ENCODE data around the gene NEK1. TPM values are rescaled to one million over a fixed set of nuclear protein-coding genes. Genes with fewer than 3 reads are reported as not detected.
"Not testable (repeated sequence)": the region's sequence is repeated elsewhere in the genome, so short reads cannot be mapped to it uniquely, and the experiment has no call there.

The NEK1 gene
- total RNA-seq, 4 donors from 2014 or later: 6.0 to 18.2 (median 7.1) TPM

- DNase-seq: no peak
- Histone ChIP-seq H3K9me3 (no peaks in the 10 kb centered on the region), H3K4me3 (no peak overlapping the region), H3K27ac (no peak overlapping the region), H3K4me1 (peaks cover 0 to 4% (median 0%) of the 10 kb centered on the region in 4 donors), H3K36me3 (no peaks in the 10 kb centered on the region), H3K27me3 (no peaks in the 10 kb centered on the region)
- no peak for TF ChIP-seq POLR2A (IDR thresholded peaks at IDR 0.05)
- TF ChIP-seq, protein P1, sequence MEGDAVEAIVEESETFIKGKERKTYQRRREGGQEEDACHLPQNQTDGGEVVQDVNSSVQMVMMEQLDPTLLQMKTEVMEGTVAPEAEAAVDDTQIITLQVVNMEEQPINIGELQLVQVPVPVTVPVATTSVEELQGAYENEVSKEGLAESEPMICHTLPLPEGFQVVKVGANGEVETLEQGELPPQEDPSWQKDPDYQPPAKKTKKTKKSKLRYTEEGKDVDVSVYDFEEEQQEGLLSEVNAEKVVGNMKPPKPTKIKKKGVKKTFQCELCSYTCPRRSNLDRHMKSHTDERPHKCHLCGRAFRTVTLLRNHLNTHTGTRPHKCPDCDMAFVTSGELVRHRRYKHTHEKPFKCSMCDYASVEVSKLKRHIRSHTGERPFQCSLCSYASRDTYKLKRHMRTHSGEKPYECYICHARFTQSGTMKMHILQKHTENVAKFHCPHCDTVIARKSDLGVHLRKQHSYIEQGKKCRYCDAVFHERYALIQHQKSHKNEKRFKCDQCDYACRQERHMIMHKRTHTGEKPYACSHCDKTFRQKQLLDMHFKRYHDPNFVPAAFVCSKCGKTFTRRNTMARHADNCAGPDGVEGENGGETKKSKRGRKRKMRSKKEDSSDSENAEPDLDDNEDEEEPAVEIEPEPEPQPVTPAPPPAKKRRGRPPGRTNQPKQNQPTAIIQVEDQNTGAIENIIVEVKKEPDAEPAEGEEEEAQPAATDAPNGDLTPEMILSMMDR (IDR thresholded peaks at IDR 0.05): no peak
These were observed 127.9 kb downstream of the NEK1 start for GRCh38 chr4:169484485-169484884.

DNA sequence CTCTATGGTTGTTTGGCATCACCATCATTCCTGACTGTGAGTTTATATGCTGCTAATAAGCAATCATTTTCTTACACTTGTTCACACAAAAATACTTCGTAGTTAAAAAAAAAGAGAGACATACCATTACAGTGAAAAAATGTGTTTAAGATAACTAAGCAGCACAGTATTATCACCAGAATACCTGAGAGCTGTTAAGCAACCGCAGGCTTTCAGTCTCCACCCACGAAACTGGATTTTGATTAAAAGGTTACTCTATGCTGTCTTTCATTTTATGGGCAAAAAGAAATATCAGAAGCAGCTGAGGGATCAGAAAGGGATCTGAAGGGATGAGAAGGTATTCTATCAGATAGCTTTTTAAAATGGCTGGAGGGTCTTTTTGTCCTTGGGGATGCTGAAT, 148.3 kb downstream of the NEK1 start:
- no peak overlapping the region for H3K27ac ChIP-seq
- H3K4me1 ChIP-seq: no peaks in the 10 kb centered on the region
- no peaks in the 10 kb centered on the region for H3K9me3 ChIP-seq
- H3K4me3 ChIP-seq: no peak overlapping the region
- TF ChIP-seq, protein P1 (IDR thresholded peaks at IDR 0.05): no peak
- TF ChIP-seq POLR2A (IDR thresholded peaks at IDR 0.05): no peak
- no peaks in the 10 kb centered on the region for H3K36me3 ChIP-seq
- no peaks in the 10 kb centered on the region for H3K27me3 ChIP-seq
- DNase-seq: no peak

GRCh38 chr4:169460081-169460480, 152.3 kb downstream of the NEK1 start:
- Histone ChIP-seq H3K27me3 (no peaks in the 10 kb centered on the region), H3K36me3 (no peaks in the 10 kb centered on the region), H3K4me1 (no peaks in the 10 kb centered on the region), H3K27ac (no peak overlapping the region), H3K9me3 (no peaks in the 10 kb centered on the region), H3K4me3 (no peak overlapping the region)
- no peak for DNase-seq
- no peak for TF ChIP-seq POLR2A (IDR thresholded peaks at IDR 0.05)
- TF ChIP-seq, protein P1 (IDR thresholded peaks at IDR 0.05): no peak

DNA sequence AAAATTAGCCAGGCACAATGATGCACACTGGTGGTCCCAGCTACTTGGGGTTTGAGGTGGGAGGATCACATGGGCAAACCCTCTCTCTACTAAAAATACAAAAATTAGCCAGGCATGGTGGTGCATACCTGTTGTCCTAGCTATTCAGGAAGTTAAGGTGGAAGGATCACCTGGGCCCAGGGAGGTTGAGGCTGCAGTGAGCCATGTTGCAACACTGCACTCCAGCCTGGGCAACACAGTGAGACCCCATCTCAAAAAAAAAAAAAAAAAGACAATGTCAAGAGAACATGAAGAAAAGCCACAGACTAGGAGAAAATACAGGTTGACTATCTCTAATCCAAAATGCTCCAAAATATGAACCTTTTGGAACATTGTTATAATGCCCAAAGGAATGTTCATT, 153.8 kb downstream of the NEK1 start:
- Histone ChIP-seq H3K9me3 (no peaks in the 10 kb centered on the region), H3K27me3 (no peaks in the 10 kb centered on the region), H3K4me1 (no peaks in the 10 kb centered on the region), H3K27ac (no peak overlapping the region), H3K36me3 (no peaks in the 10 kb centered on the region), H3K4me3 (no peak overlapping the region)
- TF ChIP-seq, protein P1 (IDR thresholded peaks at IDR 0.05): no peak
- no peak for TF ChIP-seq POLR2A (IDR thresholded peaks at IDR 0.05)
- DNase-seq: no peak

DNA sequence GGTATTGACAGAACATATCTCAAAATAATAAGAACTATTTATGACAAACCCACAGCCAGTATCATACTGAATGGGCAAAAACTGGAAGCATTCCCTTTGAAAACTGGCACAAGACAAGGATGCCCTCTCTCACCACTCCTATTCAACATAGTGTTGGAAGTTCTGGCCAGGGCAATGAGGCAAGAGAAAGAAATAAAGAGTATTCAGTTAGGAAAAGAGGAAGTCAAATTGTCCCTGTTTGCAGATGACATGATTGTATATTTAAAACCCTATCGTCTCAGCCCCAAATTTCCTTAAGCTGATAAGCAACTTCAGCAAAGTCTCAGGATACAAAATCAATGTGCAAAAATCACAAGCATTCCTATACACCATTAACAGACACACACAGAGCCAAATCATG, 159.7 kb downstream of the NEK1 start:
- not testable (repeated sequence) for H3K4me3 ChIP-seq, H3K36me3 ChIP-seq, H3K27me3 ChIP-seq

DNA sequence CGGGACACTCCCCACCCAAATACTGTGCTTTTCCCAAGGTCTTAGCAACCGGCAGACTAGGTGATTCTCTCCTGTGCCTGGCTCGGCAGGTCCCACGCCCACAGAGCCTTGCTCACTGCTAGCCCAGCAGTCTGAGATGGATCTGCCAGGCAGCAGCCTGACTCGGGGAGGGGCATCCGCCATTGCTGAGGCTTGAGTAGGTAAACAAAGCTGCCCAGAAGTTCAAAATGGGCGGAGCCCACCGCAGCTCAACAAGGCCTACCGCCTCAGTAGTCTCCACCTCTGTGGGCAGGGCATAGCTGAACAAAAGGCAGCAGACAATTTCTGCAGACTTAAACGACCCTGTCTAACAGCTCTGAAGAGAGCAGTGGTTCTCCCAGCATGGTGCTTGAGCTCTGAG, 163.4 kb downstream of the NEK1 start:
- not testable (repeated sequence) for H3K4me1 ChIP-seq, H3K36me3 ChIP-seq, H3K4me3 ChIP-seq, H3K27me3 ChIP-seq, H3K27ac ChIP-seq, H3K9me3 ChIP-seq, DNase-seq

More for the DNA sequence above, 159.7 kb downstream of the NEK1 start:
- H3K9me3 ChIP-seq, DNase-seq, H3K4me1 ChIP-seq, H3K27ac ChIP-seq: not testable (repeated sequence)

DNA sequence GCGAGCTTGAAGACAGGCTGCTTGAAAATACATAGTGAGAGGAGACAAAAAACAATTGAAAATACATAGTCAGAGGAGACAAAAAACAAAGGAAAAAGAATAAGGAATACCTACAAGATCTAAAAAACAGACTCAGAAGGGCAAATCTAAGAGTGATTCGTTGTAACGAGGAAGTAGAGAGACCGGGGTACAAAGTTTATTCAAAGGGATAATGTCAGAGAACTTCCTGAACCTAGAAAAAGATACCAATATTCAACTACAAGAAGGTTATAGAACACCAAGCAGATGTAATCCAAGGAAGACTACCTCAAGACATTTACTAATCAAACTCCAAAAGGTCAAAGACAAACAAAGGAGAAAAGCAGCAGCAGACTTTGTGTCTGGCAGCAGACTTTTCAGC, 165.6 kb downstream of the NEK1 start:
- DNase-seq: no peak
- peak overlapping the region in 1 of 4 donors; percentile 30 for H3K27ac ChIP-seq
- H3K36me3 ChIP-seq: no peaks in the 10 kb centered on the region
- peaks cover 0 to 16% (median 0%) of the 10 kb centered on the region in 4 donors for H3K9me3 ChIP-seq
- no peaks in the 10 kb centered on the region for H3K27me3 ChIP-seq
- H3K4me3 ChIP-seq: no peak overlapping the region
- H3K4me1 ChIP-seq: no peaks in the 10 kb centered on the region
- no peak for TF ChIP-seq POLR2A (IDR thresholded peaks at IDR 0.05)
- TF ChIP-seq, protein P1 (IDR thresholded peaks at IDR 0.05): no peak
